HG02759 (cell line): ENCODE measurements around the gene ETV3L.

Source experiments
- ATAC-seq: cut with Tn5 transposase; IDR thresholded peaks from one replicate; pipeline ENCODE4 v1.9.1; 2021; ENCODE audit warnings: mild to moderate bottlenecking, moderate library complexity; ENCODE audit not compliant: unreplicated experiment

The ETV3L gene

GRCh38 chr1:157099633-157100009, at the start of gene ETV3L:
Gene ETV3L (minus strand): TSS chr1:157099808. CDS start chr1:157099523, 285 bp downstream.
- no peak for ATAC-seq

DNA sequence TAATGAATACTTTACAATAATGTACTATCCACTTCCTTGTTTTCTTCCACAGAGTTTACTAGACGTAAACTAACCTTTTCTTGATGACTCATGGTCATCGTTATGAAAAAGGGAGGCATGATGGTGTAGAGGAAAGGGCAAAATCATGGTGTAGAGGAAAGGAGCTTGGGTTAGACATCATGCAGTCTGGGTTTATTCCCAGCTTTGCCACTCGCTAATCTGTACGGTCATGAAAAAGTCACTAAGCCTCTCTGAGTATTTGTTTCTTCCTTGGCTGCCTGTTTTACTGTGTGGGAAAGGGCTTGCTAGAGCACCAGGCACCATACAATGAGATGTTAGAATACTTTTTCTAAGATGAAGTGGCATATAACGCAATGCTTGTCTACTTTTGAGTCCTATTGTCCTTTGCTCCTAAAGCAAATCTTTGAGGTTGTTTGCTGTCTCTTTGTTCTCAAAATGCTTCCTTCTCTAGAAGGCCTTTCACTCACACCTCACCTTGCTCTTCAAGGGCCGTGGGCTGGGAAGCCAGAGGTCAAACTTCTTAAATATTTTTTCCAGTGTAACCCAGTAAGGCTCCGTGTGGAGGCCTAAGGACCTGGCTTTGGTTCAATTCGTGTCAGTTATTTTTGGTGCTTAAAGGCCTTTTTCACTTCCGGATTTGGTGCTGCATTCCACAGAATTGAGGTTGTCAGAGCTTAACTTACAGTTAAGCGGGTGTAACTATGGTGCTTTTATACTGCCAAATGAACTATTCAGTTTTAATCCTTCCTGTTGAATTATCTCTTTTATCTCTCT, 48.5 kb upstream of the ETV3L start:
- ATAC-seq: no peak

DNA sequence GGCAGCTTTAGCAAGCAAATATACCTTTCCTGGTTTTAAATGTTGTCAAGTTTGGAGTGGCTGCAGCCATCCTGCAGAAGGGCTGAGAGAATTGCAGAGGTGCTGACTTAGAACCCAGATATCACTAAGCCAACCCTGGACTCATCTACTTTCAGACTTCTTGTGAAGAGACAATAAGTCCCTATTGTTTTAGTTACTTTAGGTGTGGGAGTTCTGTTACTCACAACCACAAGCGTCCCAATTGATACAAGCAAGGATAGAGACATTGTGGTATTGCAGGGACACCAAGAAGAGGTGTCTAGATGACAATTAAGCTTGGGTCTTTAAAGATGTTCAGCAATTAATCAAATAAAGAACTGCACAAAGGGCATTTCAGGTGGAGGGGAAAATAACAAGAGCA, 47.4 kb upstream of the ETV3L start:
- no peak for ATAC-seq

DNA sequence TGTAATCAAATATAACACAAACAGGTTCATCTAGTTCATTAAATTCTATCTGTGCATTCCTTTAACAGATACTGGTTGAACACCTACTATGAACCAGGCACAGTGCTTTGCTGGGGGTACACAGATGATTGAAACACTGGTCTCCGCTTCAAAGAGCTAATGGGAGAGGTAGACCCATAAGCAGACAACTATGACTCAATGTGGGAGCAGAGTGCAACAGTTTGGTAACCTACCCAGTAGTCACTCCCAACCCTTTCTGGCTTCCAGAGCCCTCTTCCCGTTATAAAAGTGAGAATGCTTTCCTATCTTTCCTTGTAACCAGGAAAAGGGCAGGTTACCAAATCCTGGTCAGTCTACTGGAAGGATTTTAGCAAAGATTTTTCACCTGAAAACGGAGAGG, 46.6 kb upstream of the ETV3L start:
- ATAC-seq: no peak

- no peak for ATAC-seq
These were observed 45.5 kb upstream of the ETV3L start for GRCh38 chr1:157145076-157145475.

DNA sequence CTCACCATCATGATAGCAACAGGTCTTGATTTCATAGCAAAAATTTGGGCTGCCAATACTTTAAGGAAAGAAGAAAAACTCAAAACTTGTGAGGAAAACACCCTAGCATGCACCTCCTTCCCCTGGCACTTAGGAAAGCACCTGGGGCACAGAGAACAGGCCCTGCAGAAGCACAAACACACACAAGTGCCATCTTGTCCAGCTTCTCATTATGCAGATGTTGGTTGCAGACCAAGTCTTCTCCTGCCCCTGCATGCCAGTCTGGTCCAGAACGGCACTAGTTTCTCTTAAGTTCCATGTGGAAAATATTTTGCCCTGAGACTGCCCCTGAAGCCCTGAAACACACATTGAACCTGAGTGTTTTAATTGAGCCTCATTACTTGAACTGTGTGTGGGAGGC, 44.9 kb upstream of the ETV3L start:
- no peak for ATAC-seq

DNA sequence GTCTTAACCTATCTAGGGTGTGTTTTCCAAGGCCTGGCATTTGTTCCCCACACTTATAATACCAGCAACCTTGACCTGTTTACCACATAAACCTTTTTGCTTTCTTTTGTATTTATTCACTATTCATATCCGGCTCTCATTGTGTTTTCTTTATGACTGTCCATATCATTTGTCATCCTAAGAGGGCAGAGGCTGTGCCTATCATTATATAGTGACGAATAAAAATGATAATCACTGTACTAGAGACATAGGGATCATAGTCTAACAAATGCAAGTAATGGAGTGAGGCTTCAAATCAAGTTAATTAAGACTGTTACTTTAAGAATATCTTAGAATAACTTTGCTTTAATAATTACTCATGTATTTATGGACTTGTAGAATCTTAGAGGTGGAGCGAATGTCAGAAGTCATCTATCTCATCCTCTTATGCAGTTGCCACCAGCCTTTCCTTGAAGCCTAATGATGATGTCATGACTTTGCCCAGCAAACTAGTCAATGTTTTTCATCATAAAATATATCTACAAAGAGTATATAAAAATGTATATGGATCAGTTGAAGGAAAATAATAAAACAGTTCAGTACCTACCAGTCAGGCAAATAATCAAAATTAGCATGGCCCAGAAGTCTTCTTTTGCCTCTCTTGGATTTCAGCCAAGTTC, 43.3 kb upstream of the ETV3L start:
- ATAC-seq: no peak

GRCh38 chr1:157142201-157142600, 42.6 kb upstream of the ETV3L start:
- no peak for ATAC-seq

GRCh38 chr1:157141212-157141855, 41.7 kb upstream of the ETV3L start:
- no peak for ATAC-seq

GRCh38 chr1:157140063-157140588, 40.5 kb upstream of the ETV3L start:
- ATAC-seq: no peak

- ATAC-seq: no peak
These were observed 39.6 kb upstream of the ETV3L start for GRCh38 chr1:157139052-157139715.

DNA sequence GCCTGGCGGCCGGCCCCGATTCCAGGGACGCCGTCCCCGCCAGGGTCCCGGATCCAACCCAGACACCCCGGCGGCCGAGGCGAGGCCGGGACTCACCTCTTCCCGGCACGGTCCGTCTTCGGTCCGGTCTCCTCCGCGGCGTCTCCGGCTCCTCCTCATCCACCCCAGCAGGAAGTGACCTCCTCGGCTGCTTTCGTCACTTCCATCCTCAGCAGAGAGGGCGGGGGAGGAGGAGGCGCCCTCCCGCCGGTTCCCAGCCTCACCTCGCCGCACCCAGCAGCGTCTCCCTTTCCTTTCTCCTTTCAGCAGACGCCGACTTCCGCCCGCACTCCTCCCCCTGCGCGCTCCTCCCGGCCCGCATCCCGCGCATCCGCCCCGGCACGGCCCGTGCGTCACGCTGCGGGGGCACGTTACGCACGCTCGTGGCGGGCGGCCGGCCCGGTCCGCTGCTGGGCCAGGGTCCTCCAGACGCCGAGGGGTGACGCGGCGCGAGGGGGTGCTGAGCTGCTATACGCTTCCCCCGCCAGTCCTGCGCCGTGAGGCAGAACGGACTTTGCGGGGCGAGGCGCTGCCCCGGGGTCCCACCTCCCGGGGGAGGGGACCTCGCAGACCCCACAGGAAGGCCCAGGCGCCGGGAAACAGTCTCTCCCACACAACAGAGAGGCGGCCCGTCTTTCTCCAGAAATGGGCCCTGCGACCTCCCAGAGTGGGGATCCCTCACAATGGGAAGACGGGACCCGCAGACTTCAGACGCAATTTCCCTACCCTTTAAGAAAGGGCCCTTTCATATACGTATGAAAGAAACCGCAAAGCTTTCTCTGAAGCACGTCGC, 38.8 kb upstream of the ETV3L start, which contains the start of gene ETV3:
ETV3 (minus strand) TSS at position 176 of the 832 bp plus-strand sequence. CDS start 2,043 bp downstream, outside the sequence.
- peak; percentile 88 for ATAC-seq

GRCh38 chr1:157137408-157138219, 38.0 kb upstream of the ETV3L start:
- no peak for ATAC-seq

DNA sequence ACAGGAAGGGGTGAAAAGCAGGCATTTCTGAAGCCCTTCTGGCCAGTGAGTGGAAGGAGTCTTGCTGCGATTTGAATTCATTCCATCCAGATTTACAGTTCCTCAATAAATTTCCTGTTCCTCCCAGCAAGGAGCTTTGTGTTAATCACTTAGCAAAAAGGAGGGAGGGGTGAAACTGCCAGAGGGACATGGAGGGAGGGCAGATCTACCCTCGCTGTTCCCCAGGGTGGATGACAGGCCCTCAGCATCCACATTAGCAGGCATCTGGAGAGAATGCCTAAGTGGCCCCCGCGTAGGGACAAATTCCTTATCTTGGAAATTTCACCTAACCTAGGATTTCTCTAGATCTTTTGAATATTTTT, 37.4 kb upstream of the ETV3L start:
- ATAC-seq: no peak

- no peak for ATAC-seq
These were observed 36.5 kb upstream of the ETV3L start for GRCh38 chr1:157136133-157136532.

GRCh38 chr1:157135646-157136045, 36.0 kb upstream of the ETV3L start:
- ATAC-seq: no peak

DNA sequence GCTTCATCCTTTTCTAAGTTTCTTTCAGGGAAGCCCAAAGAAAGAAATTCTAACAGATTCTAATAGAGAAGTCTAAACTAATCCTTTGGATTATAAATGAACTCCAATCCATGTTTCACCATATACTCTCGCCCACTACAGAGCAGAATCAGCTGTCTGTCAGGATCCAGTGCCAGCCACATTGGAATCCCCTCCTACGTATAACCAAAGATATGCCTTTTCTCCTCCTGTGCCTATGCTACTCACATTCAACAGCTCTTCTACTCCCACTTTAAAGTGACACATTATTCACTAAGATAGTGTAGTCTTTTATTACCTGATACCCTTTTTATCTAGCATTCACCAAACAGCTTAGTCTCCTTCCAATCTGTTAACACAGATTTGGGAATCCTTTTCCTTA, 35.5 kb upstream of the ETV3L start:
- ATAC-seq: no peak

DNA sequence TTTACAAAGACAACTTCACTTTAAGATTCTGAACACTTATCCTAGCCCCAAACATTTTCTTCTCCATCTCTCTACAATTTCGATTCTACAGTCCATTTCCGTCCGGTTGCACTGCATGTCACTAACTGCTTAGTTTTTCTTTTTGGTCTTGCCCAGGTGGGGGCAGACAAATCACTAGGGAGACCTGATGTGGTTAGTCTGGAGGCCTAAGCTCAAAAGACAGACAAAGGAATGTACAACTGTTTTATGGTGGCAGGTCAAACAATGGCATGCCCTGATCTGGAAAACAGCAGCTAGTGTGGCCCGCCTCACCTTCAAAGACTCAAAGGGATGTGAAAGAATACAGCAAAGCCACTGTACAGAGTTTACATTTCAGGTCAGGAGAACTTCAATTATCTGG, 34.8 kb upstream of the ETV3L start:
- ATAC-seq: no peak

DNA sequence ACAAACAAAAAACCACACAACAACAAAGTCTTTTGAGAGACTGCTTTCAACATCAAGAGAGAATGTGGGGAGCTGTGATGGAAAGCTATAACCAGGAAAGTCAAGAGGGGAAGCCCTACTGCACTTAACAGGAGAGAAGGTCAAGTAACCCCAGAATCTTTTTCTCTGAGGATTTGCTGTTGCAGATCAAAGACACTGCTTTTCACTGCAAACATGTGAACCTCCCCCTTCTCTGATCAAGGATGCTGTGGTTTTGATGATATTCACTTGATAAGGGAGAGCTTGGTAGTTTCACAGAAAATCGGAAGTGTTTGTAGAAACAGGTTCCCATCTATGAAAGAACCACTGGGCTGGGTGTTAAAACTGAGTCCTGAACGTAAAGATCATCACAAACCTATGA, 33.8 kb upstream of the ETV3L start:
- no peak for ATAC-seq
